HepG2 (cell line): Measurements from ENCODE around the gene CDKN2C. TPM values are rescaled to one million over a fixed set of nuclear protein-coding genes. Genes with fewer than 3 reads are reported as not detected.
A peak's percentile ranks its signal among the peaks of the same experiment; 100 is the strongest.
"Not testable (repeated sequence)": the region's sequence is repeated elsewhere in the genome, so short reads cannot be mapped to it uniquely, and the experiment has no call there.

Experiments
- ATAC-seq: fragments of 200-7000 bp; cut with Tn5 transposase; 3 replicates; pipeline ENCODE4 v1.9.1; 2020; ENCODE audit warnings: mild to moderate bottlenecking, moderate library complexity
- BruUV-seq: library from RNA; stranded (reverse); fragments of 400-500 nt; replicated peaks from 2 replicates; lab custom pipeline; 2021; lab: Mats Ljungman, UMichigan
- CTCF ChIA-PET: fragments of 300-600 bp; formaldehyde crosslinking; extraction: SDS; loops from one replicate; lab custom pipeline; 2021; ENCODE audit warnings: low total read pairs, inconsistent platforms, low intra/inter-chr PET ratio; lab: Yijun Ruan, JAX
- POLR2A ChIA-PET: fragments of 350-600 bp; sonication (Branson Sonifier 250); formaldehyde crosslinking; loops from one replicate; lab custom pipeline; 2020; ENCODE audit warnings: antibody characterized with exemption, inconsistent platforms; lab: Yijun Ruan, JAX
- DNase-seq: peaks from one replicate; pipeline ENCODE4 v3.0.0-alpha.2; 2015; ENCODE audit warnings: low spot score
- FAIRE-seq: peaks from 3 replicates; lab custom pipeline; 2011; peaks lifted over from hg19 to GRCh38; lab: Jason Lieb, UNC
- H2AFZ ChIP-seq: one replicate; pipeline ENCODE4 v1.6.1; 2011; ENCODE audit warnings: low read length, inconsistent platforms
- H3K27ac ChIP-seq: fragments of 300-600 bp; 3 replicates; pipeline ENCODE4 v1.8.0; 2011; ENCODE audit warnings: mixed run types, mild to moderate bottlenecking, mixed read lengths, low read length, inconsistent platforms; ENCODE audit not compliant: insufficient read depth; ENCODE audit errors: extremely low read length
- H3K27me3 ChIP-seq, 2 experiments: fragments of 200-600 bp in 1 of 2; 2 replicates in 1 of 2; 3 replicates in 1 of 2; pipeline versions ENCODE4 v1.6.0 to v1.8.0; 2011; ENCODE audit warnings: low read length in 2 of 2, mild to moderate bottlenecking in 2 of 2, moderate library complexity in 2 of 2, inconsistent platforms in 1 of 2; ENCODE audit not compliant: insufficient read depth in 2 of 2, control insufficient read depth in 1 of 2
- H3K36me3 ChIP-seq, 2 experiments: fragments of 200-600 bp in 1 of 2; replicated peaks in 1 of 2; 2 replicates in 1 of 2; 3 replicates in 1 of 2; pipeline versions ENCODE4 v1.5.1 to v1.8.0; 2011; ENCODE audit warnings: low read length in 2 of 2, inconsistent platforms in 1 of 2; ENCODE audit not compliant: insufficient read depth in 2 of 2, control insufficient read depth in 1 of 2
- H3K4me1 ChIP-seq: 2 replicates; pipeline ENCODE4 v1.5.1; 2012; ENCODE audit warnings: low read length, inconsistent platforms; ENCODE audit not compliant: insufficient read depth
- H3K4me2 ChIP-seq: 2 replicates; pipeline ENCODE4 v1.6.0; 2011; ENCODE audit warnings: low read depth, low read length, inconsistent platforms
- H3K4me3 ChIP-seq, 3 experiments: fragments of 200-600 bp in 1 of 3; sonication (generic), shearing (Covaris generic) in 1 of 3; replicated peaks in 1 of 3; 2 replicates each; pipeline ENCODE4 v1.5.1; 2011 to 2016; ENCODE audit warnings: low read length in 3 of 3, inconsistent platforms in 2 of 3, low read depth in 2 of 3, mild to moderate bottlenecking in 2 of 3, control low read depth in 1 of 3, mixed read lengths in 1 of 3; ENCODE audit not compliant: insufficient read depth in 1 of 3
- H3K79me2 ChIP-seq: one replicate; pipeline ENCODE4 v1.6.1; 2011; ENCODE audit warnings: low read length, inconsistent platforms; ENCODE audit not compliant: insufficient read depth
- H3K9ac ChIP-seq: 2 replicates; pipeline ENCODE4 v1.6.0; 2011; ENCODE audit warnings: mild to moderate bottlenecking, low read depth, low read length, inconsistent platforms; ENCODE audit not compliant: insufficient read depth
- H3K9me3 ChIP-seq: 2 replicates; pipeline ENCODE4 v1.5.1; 2012; ENCODE audit warnings: mild to moderate bottlenecking, low read length
- H4K20me1 ChIP-seq: 2 replicates; pipeline ENCODE4 v1.6.0; 2011; ENCODE audit warnings: inconsistent platforms, mild to moderate bottlenecking, low read length, moderate library complexity; ENCODE audit not compliant: insufficient read depth
- ATF7 ChIP-seq, 2 experiments: fragments of 450-650 bp in 1 of 2; sonication (generic) in 1 of 2; formaldehyde crosslinking in 1 of 2; IDR thresholded peaks; 2 replicates each; pipeline versions ENCODE4 v1.4.0 to v1.6.1; 2016 to 2020; ENCODE audit warnings: antibody characterized with exemption in 1 of 2, mild to moderate bottlenecking in 1 of 2, missing genetic modification reagents in 1 of 2
- BRF2 ChIP-seq: sonication (generic); formaldehyde crosslinking; IDR thresholded peaks from 2 replicates; pipeline ENCODE4 v1.8.1; 2022; ENCODE audit warnings: mild to moderate bottlenecking, missing genetic modification reagents
- CCDC6 ChIP-seq: sonication (generic); formaldehyde crosslinking; IDR thresholded peaks from 2 replicates; pipeline ENCODE4 v1.8.1; 2022; ENCODE audit warnings: mild to moderate bottlenecking, missing genetic modification reagents, moderate library complexity
- CREB1 ChIP-seq, 2 experiments: fragments of 450-650 bp in 1 of 2; IDR thresholded peaks; 2 replicates each; pipeline ENCODE4 v1.6.1; 2016 to 2017; ENCODE audit warnings: control low read depth in 1 of 2, mild to moderate bottlenecking in 1 of 2, missing compliant biosample characterization in 1 of 2, missing genetic modification characterization in 1 of 2
- FOXJ3 ChIP-seq: sonication (generic); formaldehyde crosslinking; IDR thresholded peaks from 2 replicates; pipeline ENCODE4 v1.4.0; 2020; ENCODE audit warnings: missing genetic modification reagents, mild to moderate bottlenecking, borderline replicate concordance
- HNRNPUL1 ChIP-seq: fragments of 200-400 bp; formaldehyde crosslinking; IDR thresholded peaks from 2 replicates; pipeline ENCODE4 v1.6.1; 2017; ENCODE audit warnings: low read depth, mild to moderate bottlenecking, low read length, moderate library complexity
- HOXA7 ChIP-seq: sonication (generic); formaldehyde crosslinking; IDR thresholded peaks from 2 replicates; pipeline ENCODE4 v1.8.1; 2022; ENCODE audit warnings: mild to moderate bottlenecking, missing genetic modification reagents, moderate library complexity
- KLF12 ChIP-seq: sonication (generic); formaldehyde crosslinking; IDR thresholded peaks from 2 replicates; pipeline ENCODE4 v1.4.0; 2020; ENCODE audit warnings: missing genetic modification reagents, borderline replicate concordance
- MXI1 ChIP-seq: IDR thresholded peaks from 3 replicates; pipeline ENCODE4 v1.6.1; 2012; ENCODE audit warnings: low read depth, low read length, inconsistent platforms, borderline replicate concordance
- POGK ChIP-seq: sonication (generic); formaldehyde crosslinking; conservative IDR thresholded peaks from 2 replicates; pipeline ENCODE4 v1.8.0; 2022; ENCODE audit warnings: mild to moderate bottlenecking, moderate library complexity, missing genetic modification reagents
- PREB ChIP-seq: sonication (generic); formaldehyde crosslinking; IDR thresholded peaks from 2 replicates; pipeline ENCODE4 v1.4.0; 2020; ENCODE audit warnings: missing genetic modification reagents
- REPIN1 ChIP-seq: sonication (generic); formaldehyde crosslinking; IDR thresholded peaks from 2 replicates; pipeline ENCODE4 v1.8.0; 2022; ENCODE audit warnings: missing genetic modification reagents, low read depth, mild to moderate bottlenecking, borderline replicate concordance
- SKI ChIP-seq: fragments of 450-650 bp; IDR thresholded peaks from one replicate; pipeline ENCODE4 v1.6.1; 2018; ENCODE audit warnings: mild to moderate bottlenecking; ENCODE audit not compliant: partially characterized antibody
- XBP1 ChIP-seq: sonication (generic); formaldehyde crosslinking; IDR thresholded peaks from 2 replicates; pipeline ENCODE4 v1.5.0; 2020; ENCODE audit warnings: missing genetic modification reagents
- WGBS: methylation state at CpG from one replicate; pipeline ENCODE4 v1.1.6; 2017; ENCODE audit warnings: low lambda C conversion rate; 5-methylcytosine and 5-hydroxymethylcytosine counted together
- in situ Hi-C: cut with HindIII; loops from 2 replicates; pipeline ENCODE4 v1.10.0; 2017; ENCODE audit warnings: low pct_unique_long_range_greater_than_20kb; ENCODE audit not compliant: extremely low pct_ligation_motif_present
- intact Hi-C: fragments of 100-400 bp; cut with micrococcal nuclease; formaldehyde crosslinking; loops from one replicate; pipeline ENCODE4 v1.10.0; 2022; ENCODE audit not compliant: unreplicated experiment
- polyA plus RNA-seq, 8 experiments: library from polyadenylated mRNA; depleted of rRNA in 3 of 8; stranded (reverse) in 7 of 8; unstranded in 1 of 8; fragments of >200 nt; fragmentation: Illumina TruSeq in 4 of 8; extraction: Trizol in 4 of 8; gene quantifications; 2 replicates each; pipeline versions ENCODE4 v1.2.1 to v1.2.3, GENCODE V29; 2011 to 2016; ENCODE audit warnings: low read depth in 4 of 8, missing spikeins in 1 of 8, mixed read lengths in 1 of 8; ENCODE audit not compliant: insufficient read depth in 1 of 8
- total RNA-seq, 5 experiments: library from RNA; depleted of rRNA; stranded (reverse); fragments of >200 nt; fragmentation: Illumina TruSeq; extraction: Trizol; gene quantifications; 2 replicates each; pipeline ENCODE4 v1.2.3, GENCODE V29; 2016; ENCODE audit warnings: low read depth in 1 of 5

Gene CDKN2C
- total and polyA plus RNA-seq, 2 of the 13 experiments (the other 11 are each of a cell fraction or from before 2014, with no cell fraction given): 7.8 to 13.7 TPM

GRCh38 chr1:50996083-50996482 is 26.0 kb downstream of the CDKN2C start:
- no TSS peak for BruUV-seq
- CTCF ChIA-PET: no interaction called here
- in situ Hi-C loops (no loop called here), intact Hi-C loops (no loop called here)
- H3K36me3 ChIP-seq: no peaks in the 10 kb centered on the region
- FAIRE-seq (no peak), DNase-seq (no peak), ATAC-seq (no peak)
- no peak overlapping the region for H2AFZ ChIP-seq
- WGBS: 93% methylated on average over 3 of the region's 3 CpGs
- peaks cover 5% of the 10 kb centered on the region; the same call in 1 of the 2 replicates for H3K4me1 ChIP-seq
- no peaks in the 10 kb centered on the region for H3K79me2 ChIP-seq
- no peak overlapping the region for H3K4me2 ChIP-seq
- H3K27ac ChIP-seq: no peak overlapping the region
- TF ChIP-seq KLF12 (CRISPR knock-in tag) (no peak), HOXA7 (CRISPR knock-in tag) (no peak), XBP1 (CRISPR knock-in tag) (no peak), ATF7 (IDR thresholded peaks at IDR 0.05) (peak; percentile 92), ATF7 (CRISPR knock-in tag; IDR thresholded peaks at IDR 0.05) (no peak), MXI1 (no peak), SKI (no peak), BRF2 (no peak), REPIN1 (no peak), CREB1 (IDR thresholded peaks at IDR 0.05) (peak; percentile 29; the same call in 1 of the 2 replicates), CREB1 (CRISPR knock-in tag; IDR thresholded peaks at IDR 0.05) (no peak), PREB (CRISPR knock-in tag) (no peak), FOXJ3 (CRISPR knock-in tag) (no peak), CCDC6 (CRISPR knock-in tag) (no peak), POGK (CRISPR knock-in tag) (no peak), HNRNPUL1 (no peak)
- no peaks in the 10 kb centered on the region for H3K9me3 ChIP-seq
- H3K4me3 ChIP-seq: no peak overlapping the region
- no peaks in the 10 kb centered on the region for H3K27me3 ChIP-seq
- H4K20me1 ChIP-seq: no peaks in the 10 kb centered on the region
- H3K9ac ChIP-seq: no peak overlapping the region
- POLR2A ChIA-PET: no interaction called here

- H3K4me2 ChIP-seq, H3K9me3 ChIP-seq, H3K36me3 ChIP-seq, DNase-seq, H3K4me1 ChIP-seq, intact Hi-C loops, H3K4me3 ChIP-seq, H3K27me3 ChIP-seq, FAIRE-seq, in situ Hi-C loops, H3K27ac ChIP-seq, BruUV-seq, ATAC-seq, POLR2A ChIA-PET, H3K79me2 ChIP-seq, H2AFZ ChIP-seq, CTCF ChIA-PET, H4K20me1 ChIP-seq, H3K9ac ChIP-seq: not testable (repeated sequence)
- 63% methylated on average over 1 of the region's 1 CpG for WGBS
Measured at GRCh38 chr1:50999375-50999774, 29.3 kb downstream of the CDKN2C start.
